ENCODE data around the gene TMEM94. TPM values are rescaled to one million over a fixed set of nuclear protein-coding genes. Genes with fewer than 3 reads are reported as not detected.
"Not testable (repeated sequence)": the region's sequence is repeated elsewhere in the genome, so short reads cannot be mapped to it uniquely, and the experiment has no call there.

TMEM94 gene
- polyA plus RNA-seq, 2 of the 4 experiments (the other 2 are of a cell fraction), result 30.5 to 63.8 TPM

DNA sequence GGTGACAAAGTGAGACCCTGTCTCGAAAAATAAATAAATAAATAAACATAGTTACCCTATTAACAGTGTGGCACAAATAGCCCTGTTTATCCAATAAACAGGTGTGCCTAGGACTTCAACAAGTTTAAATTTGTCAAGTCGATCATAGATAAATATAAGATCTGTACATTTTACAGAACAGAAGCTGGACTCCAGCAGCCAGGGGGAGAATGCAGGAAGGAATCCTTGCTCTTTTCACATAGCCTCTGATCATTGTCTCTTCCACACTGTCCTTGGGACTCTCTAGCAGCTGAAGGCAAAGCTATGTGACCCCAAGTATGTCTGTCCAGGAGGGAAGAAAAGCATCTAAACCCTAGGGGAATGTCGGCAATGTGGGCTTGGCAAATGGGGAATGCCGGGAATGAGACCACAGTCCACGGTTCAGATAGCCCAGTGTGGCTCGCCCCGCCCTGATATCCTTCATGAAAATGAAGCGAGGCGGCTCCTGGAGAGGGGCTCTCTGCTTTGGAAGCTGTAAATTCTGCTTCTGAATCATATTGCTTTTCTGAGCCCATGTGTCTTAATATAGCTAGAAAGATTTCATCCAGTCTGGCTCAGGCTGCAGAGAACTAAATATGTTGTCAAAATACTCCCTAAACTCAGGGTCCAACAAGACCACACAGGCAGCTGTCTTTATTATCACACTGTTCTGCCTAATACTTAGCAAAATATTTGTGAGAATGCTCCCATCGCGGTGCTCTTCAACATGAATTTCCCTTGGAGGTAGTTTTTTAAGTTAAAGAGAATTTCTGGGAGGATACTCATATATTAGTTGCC, 26.1 kb upstream of the TMEM94 start:
- H3K27ac ChIP-seq, result peak overlapping the region; percentile 80 to 89
- FAIRE-seq, result no peak
- 7% methylated on average over 11 of the region's 11 CpGs for WGBS (ENCODE audit: missing lambda C conversion rate)
- ChIA-PET CTCF (interaction anchor here (0.7 to 7.0 kb wide), 19 partner anchors 8 to 317 kb away, joined by 3 to 40 read pairs (median 5); partner anchors contain the start of genes LLGL2, MIF4GD, SMIM5 and TSEN54), POLR2A (interaction anchor here (0.5 to 3.2 kb wide), 3 partner anchors 11 to 37 kb away, joined by 3 to 30 read pairs (median 4); partner anchors contain the start of gene TMEM94)
- H3K9me3 ChIP-seq, result no peaks in the 10 kb centered on the region
- H3K4me2 ChIP-seq, result peak overlapping the region; percentile 90
- peaks cover 35% of the 10 kb centered on the region for H3K4me1 ChIP-seq
- peak; percentile 66 to 84; a peak in 5 of 6 replicates for ATAC-seq
- TF ChIP-seq EHF (CRISPR knock-in tag; IDR thresholded peaks at IDR 0.05) (0 out of 2 replicates have a peak, but pooled peaks have one; percentile 49), POLR2A (IDR thresholded peaks at IDR 0.05; ENCODE audit: low read length) (0 out of 2 replicates have a peak, but pooled peaks have one; percentile 15), MAX (IDR thresholded peaks at IDR 0.05) (peak; percentile 58), ZNF302 (CRISPR knock-in tag; IDR thresholded peaks at IDR 0.05) (0 out of 2 replicates have a peak, but pooled peaks have one; percentile 44), NFE2L2 (conservative IDR thresholded peaks at IDR 0.05; ENCODE audit: low read length) (no peak), JUN (IDR thresholded peaks at IDR 0.05) (peak in 1 of 2 experiments; percentile 21; a peak in 1 of 5 replicates), GATA3 (IDR thresholded peaks at IDR 0.05; ENCODE audit: borderline replicate concordance) (peak; percentile 62), ESRRA (IDR thresholded peaks at IDR 0.05; ENCODE audit: borderline replicate concordance, low read length) (no peak), FOSL2 (IDR thresholded peaks at IDR 0.05) (no peak), FOSL2 (CRISPR knock-in tag; IDR thresholded peaks at IDR 0.05) (peak; percentile 34; the same call in 1 of the 2 replicates), EHMT2 (IDR thresholded peaks at IDR 0.05; ENCODE audit: low read depth) (no peak), JUNB (IDR thresholded peaks at IDR 0.05) (no peak), HOXB13 (CRISPR knock-in tag; IDR thresholded peaks at IDR 0.05; ENCODE audit: low read depth) (0 out of 2 replicates have a peak, but pooled peaks have one; percentile 64)
- peak overlapping the region; percentile 17; the same call in 2 of the 3 replicates for H3K4me3 ChIP-seq
- DNase-seq (ENCODE audit: low read depth in 1 of 2, low spot score in 1 of 2), result peak; percentile 90 to 91

GRCh38 chr17:75433218-75433783, 23.1 kb upstream of the TMEM94 start:
- H3K9me3 ChIP-seq, result no peaks in the 10 kb centered on the region
- WGBS (ENCODE audit: missing lambda C conversion rate), result 78% methylated on average over 6 of the region's 6 CpGs
- no peak overlapping the region for H3K4me3 ChIP-seq
- no peak overlapping the region for H3K27ac ChIP-seq
- peaks cover 27% of the 10 kb centered on the region for H3K4me1 ChIP-seq
- FAIRE-seq (no peak), DNase-seq (ENCODE audit: low read depth in 1 of 2, low spot score in 1 of 2) (no peak), ATAC-seq (no peak)
- TF ChIP-seq GATA3 (IDR thresholded peaks at IDR 0.05; ENCODE audit: borderline replicate concordance) (no peak), HOXB5 (CRISPR knock-in tag; IDR thresholded peaks at IDR 0.05) (no peak), JUNB (IDR thresholded peaks at IDR 0.05) (no peak), HEYL (CRISPR knock-in tag; IDR thresholded peaks at IDR 0.05) (no peak)
- H3K4me2 ChIP-seq, result no peak overlapping the region
- CTCF ChIA-PET, result interaction anchor here (0.6 to 2.5 kb wide), 9 partner anchors 10 to 685 kb away, joined by 3 to 10 read pairs (median 3); partner anchors contain the start of genes SMIM5, TMEM94 and TSEN54
- POLR2A ChIA-PET, result no interaction called here

- H3K4me3 ChIP-seq; H3K4me2 ChIP-seq; H3K27ac ChIP-seq; ATAC-seq; FAIRE-seq; POLR2A ChIA-PET; H3K9me3 ChIP-seq; DNase-seq (ENCODE audit: low read depth in 1 of 2, low spot score in 1 of 2): not testable (repeated sequence)
- CTCF ChIA-PET, result interaction anchor here (0.6 to 2.1 kb wide), 8 partner anchors 8 to 199 kb away, joined by 3 to 7 read pairs (median 3); partner anchors contain the start of genes SMIM5 and TMEM94
- H3K4me1 ChIP-seq, result peaks cover 16% of the 10 kb centered on the region
- 90% methylated on average over 6 of the region's 6 CpGs for WGBS (ENCODE audit: missing lambda C conversion rate)
Measured at GRCh38 chr17:75434433-75434832, 22.0 kb upstream of the TMEM94 start.

DNA sequence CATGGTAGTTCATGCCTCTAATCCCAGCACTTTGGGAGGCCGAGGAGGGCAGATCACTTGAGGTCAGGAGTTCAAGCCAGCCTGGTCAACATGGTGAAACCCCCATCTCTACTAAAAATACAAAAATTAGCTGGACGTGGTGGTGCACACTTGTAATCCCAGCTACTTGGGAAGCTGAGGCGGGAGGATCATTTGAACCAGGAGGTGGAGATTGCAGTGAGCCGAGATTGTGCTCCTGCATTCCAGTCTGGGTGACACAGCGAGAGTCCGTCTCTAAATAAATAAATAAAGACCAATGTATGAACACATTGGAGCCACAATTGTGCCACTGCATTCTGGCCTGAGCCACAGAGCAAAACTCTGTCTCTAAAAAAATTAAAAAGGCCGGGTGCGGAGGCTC, 19.0 kb upstream of the TMEM94 start:
- CTCF ChIA-PET, result interaction anchor here (0.6 to 2.0 kb wide), 5 partner anchors 10 to 67 kb away, joined by 3 to 9 read pairs (median 5); no protein-coding TSS in a partner anchor
- DNase-seq (ENCODE audit: low read depth in 1 of 2, low spot score in 1 of 2); H3K4me1 ChIP-seq; H3K4me2 ChIP-seq; ATAC-seq; H3K4me3 ChIP-seq; H3K9me3 ChIP-seq; FAIRE-seq; H3K27ac ChIP-seq; POLR2A ChIA-PET: not testable (repeated sequence)
- WGBS (ENCODE audit: missing lambda C conversion rate), result 77% methylated on average over 8 of the region's 8 CpGs

Data from A549 (cell line).